ENCODE results near the gene RPH3AL. TPM values are rescaled to one million over a fixed set of nuclear protein-coding genes. Genes with fewer than 3 reads are reported as not detected.
"Not testable (repeated sequence)": the region's sequence is repeated elsewhere in the genome, so short reads cannot be mapped to it uniquely, and the experiment has no call there.

RPH3AL gene
- total RNA-seq, 1 donor from 2014 or later, result 31.5 TPM

GRCh38 chr17:245611-246010 is 107.0 kb downstream of the RPH3AL start:
- DNase-seq (ENCODE audit: low spot score), result peak; percentile 83

GRCh38 chr17:245020-245419 is 107.6 kb downstream of the RPH3AL start:
- no peak for DNase-seq (ENCODE audit: low spot score)

DNA sequence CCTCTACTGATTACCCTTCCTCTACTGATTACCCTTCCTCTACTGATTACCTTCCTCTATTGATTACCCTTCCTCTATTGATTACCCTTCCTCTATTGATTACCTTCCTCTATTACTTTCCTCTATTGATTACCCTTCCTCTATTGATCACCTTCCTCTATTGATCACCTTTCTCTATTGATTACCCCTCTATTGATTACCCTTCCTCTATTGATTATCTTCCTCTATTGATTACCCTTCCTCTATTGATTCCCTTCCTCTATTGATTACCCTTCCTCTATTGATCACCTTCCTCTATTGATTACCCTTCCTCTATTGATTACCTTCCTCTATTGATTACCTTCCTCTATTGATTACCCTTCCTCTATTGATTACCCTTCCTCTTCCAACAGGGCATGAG is 108.7 kb downstream of the RPH3AL start:
- DNase-seq (ENCODE audit: low spot score), result not testable (repeated sequence)

- DNase-seq (ENCODE audit: low spot score), result no peak
Observed at GRCh38 chr17:238964-239259, 113.7 kb downstream of the RPH3AL start.

GRCh38 chr17:238071-238963 is 114.3 kb downstream of the RPH3AL start:
- DNase-seq (ENCODE audit: low spot score), result peak; percentile 74

GRCh38 chr17:237406-237955 is 115.1 kb downstream of the RPH3AL start:
- peak; percentile 71 for DNase-seq (ENCODE audit: low spot score)

DNA sequence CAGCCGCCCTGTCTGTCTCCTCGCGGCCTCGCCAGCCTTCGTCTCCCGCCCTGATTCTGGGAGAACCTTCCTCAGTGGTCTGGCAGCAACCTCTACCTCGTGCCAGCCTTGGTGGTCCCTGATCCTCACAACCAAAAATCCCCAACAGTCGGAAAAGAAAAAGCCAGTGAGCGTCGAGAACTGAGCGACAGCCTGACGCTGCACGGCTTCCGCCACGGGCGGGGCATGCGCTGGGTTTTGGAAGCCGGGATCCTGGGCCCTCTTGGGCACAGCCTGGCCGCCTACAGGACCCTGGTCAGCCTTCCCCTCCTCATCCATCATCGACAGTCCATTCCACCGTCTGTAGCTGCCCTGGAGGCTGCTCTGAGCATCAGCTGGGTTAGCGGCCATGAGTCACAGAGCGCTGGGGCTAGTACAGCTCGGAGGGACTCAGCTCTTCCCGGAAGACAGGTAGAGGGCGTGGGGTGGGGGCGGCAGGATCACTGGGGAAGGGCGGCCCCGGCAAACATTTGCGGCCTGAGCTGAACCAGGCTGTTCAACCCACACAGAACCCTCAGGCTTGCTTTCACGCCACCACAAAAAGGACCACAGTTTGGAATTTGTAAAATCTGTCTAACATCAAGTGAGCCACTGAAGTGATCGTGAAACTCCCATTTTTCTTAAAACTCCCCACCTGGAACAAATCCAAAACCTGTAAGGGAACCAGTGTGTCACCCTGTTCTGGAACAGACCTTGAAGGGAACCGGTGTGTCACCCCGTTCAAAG is 115.8 kb downstream of the RPH3AL start:
- peak; percentile 85 for DNase-seq (ENCODE audit: low spot score)

DNA sequence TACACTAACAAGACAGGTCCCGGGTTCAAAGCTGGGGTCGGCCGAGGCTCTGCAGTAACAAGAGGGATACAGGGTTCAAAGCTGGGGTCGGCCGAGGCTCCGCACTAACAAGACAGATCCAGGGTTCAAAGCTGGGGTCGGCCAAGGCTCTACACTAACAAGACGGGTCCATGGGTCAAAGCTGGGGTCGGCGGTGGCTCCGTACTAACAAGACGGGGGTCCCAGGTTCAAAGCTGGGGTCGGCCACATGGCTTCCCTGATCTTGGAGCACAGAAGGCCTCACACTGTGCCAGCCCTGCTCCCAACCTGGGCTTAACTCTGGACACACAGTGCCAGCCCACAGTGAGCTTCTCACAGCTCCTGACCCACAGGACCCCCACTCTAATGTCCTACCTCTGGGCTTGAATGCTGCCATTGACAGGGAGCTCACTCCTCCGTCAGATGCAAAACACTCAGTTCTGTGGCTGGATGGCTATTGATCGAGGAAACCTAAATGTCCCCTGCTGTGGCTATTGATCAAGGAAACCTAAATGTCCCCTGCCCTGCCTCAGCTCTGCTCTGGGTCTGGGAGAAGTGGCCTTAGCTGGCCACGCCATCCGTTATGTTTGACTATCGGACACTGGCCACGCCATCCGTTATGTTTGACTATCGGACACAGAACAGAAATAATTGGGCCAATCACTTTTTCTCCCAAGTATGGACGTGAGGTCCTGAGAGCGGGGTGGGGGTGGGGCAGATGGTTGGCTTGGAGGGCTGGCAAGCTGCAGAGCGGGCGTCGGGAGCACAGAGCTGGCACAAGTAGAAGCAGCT is 116.6 kb downstream of the RPH3AL start:
- DNase-seq (ENCODE audit: low spot score), result peak; percentile 39

- peak; percentile 65 for DNase-seq (ENCODE audit: low spot score)
Observed at GRCh38 chr17:234994-235830, 117.4 kb downstream of the RPH3AL start.

DNA sequence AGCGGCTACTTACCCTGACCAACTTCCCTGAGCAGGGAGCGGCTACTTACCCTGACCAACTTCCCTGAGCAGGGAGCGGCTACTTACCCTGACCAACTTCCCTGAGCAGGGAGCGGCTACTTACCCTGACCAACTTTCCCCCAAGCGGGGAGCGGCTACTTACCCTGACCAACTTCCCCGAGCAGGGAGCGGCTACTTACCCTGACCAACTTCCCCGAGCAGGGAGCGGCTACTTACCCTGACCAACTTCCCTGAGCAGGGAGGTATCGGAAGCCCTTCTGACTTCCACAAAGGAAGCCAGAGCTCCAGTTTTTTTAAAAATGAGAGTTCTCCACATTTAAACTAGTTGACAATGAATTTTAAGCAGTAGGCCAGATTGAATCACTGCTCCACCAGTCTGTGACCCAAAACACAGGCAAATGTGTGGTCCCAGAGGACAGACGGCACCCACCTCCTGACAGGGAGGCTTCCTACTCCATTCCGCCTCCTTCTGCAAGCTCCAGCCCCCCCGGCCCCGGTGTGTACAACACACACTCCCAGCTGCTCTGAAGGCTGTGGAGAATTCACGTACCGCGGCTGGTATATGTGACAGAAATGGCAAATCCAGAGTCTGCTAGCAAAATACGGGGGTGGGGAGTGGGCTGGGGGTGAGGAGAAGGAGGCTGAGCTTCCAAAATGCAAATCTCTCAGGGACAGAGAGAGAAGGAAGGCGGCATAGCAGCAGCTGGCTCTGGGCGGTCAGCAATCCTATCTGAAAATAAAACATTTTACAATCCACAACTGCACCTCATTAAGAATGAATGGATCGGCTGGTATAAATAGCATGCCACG is 118.2 kb downstream of the RPH3AL start:
- DNase-seq (ENCODE audit: low spot score), result peak; percentile 76

DNA sequence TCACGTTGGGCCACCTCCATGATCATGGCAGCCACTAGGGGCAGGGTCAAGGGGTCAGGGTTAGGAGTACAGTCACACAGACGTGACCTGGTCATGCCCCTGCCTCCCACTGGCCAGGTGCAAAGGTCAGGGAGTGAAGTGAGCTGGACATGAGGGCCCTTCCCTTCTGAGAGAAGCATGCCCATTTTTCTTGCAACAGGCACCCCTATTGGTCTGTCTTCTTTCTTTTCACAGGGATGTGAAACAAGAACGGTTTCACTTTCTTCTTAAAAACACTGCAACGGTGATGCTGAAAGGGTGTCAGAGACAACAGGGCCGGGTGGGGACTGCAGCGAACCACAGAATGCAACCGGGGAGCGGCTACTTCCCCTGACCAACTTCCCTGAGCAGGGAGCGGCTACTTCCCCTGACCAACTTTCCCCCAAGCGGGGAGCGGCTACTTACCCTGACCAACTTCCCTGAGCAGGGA is 119.1 kb downstream of the RPH3AL start:
- peak; percentile 72 for DNase-seq (ENCODE audit: low spot score)

DNA sequence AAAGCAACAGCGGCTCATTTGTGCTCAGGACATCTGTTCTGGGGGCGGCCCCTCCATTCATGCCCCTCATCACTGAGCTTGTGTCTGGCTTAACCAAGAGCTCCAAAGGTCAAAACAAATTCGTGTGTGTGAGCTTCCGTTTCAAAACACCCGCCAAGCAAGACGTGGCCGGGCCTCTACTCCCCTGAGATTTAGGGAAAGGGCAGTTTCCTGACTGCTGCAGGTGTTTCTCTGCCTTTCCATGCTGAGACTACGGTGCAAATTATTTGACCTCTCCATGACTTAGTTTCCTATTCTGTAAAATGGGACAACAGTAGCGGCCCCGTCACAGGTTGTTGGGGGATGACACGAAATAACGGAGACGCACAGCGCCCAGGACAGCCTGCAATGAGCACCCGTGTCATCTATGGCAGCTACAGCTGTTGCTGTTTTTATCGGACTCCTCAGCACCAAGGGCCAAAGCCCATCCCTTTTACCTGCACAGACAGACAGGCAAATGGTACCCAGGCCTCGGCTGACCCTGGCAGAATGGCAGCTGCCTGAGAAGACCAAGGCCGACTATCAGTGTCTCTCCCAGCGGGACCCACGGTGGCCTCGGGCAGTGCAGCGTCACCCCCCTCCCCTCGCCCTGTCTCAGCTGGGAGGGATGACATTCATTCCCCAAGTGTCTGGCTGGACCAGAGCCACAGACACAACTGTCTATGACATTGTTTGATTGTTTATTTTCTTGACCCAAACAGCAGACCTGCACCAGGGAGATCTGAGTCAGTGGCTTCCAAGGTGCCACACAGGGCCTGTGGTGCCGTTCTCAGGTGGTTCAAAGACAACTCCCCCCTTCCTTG is 120.4 kb downstream of the RPH3AL start:
- peak; percentile 76 for DNase-seq (ENCODE audit: low spot score)

GRCh38 chr17:231191-231965 is 121.2 kb downstream of the RPH3AL start:
- DNase-seq (ENCODE audit: low spot score), result peak; percentile 77

DNA sequence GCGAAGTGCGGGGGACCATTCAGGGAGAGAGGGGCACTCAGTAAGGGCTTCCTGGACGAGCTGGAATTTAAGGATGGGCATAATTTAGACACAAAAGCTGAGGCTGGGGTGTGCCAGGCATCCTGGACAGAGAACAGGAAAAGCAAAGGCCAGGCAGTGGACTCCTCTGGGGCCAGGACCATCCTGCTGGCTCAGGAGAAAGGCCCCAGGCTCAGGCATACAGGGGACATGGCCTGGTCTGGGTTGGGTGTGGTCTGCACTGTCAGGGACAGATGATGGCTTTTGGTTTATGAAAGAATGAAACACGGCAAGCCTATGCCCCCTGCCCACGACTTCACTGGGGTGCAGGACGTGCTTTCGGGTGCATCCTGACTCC is 122.2 kb downstream of the RPH3AL start:
- DNase-seq (ENCODE audit: low spot score), result no peak

DNA sequence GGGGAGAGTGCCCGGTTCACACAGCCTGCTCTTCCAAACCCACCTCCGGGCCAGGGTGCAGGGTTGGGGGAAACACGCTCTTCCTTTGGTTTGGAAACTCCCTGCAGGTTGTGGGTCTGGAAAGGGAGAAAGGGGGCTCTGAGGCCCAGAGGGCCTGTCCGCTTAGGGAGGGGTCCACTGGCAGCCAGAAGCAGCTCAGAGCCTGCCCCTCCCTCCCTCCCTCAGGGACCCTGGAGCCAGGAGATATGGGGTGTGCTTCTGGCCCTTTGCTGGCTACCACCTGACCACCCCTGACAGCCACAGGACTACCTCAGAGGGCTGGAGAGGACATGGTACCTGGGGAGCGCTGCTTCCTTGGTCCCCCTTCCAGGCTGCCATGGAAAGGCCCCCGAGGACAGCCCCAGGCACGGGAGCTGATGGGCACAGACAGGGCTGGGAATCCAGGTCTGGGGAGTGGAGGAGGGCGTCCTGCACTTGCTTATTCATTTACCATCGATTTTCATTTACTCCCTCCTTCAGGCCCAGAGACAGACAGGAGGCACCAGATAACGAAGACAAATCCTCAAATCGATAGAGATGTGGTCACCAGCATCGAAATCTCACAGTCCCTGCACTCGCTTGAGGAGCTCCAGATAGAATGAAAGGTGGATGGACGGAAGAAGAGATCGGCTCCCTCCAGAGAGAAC is 122.8 kb downstream of the RPH3AL start:
- DNase-seq (ENCODE audit: low spot score), result no peak

DNA sequence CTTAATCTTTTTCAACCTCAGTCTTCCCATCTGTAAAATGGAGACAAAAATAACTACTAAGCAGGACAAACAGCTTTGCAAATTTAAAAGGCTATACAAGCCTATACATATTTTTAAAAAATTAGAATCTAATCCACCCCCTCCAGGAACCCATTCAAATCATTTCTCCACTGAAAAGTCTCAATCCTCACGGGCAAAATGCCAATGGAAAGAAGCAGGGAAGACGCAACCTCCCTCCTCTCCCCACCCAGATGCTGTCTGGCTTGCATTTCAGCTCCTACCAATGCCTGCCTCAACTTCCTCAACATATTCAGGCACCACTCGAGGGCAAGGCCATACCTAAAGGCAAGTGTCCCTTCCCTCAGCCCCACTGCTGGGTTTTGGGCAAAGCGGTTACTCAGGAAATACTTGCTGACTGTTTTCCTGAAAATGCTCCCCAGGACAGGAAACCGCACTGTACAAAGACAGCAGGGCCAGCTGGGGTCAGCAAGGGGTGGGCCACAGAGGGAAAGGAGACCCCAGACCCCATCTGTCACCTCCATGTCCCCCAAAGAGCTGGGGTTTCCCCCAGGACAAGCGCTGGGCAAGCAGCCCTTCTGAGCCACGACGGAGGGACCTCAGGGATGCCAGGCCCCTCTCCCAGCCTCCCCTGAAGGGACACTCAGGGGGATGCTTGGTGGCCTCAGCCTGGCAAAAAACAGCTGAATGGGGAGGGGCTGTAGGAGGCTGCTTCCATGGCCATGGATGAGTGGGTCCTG is 123.5 kb downstream of the RPH3AL start:
- no peak for DNase-seq (ENCODE audit: low spot score)
